ENCODE data around the gene ZNF236.

The ZNF236 gene

GRCh38 chr18:76922107-76922506, 99.8 kb downstream of the ZNF236 start:
- DNase-seq (ENCODE audit: insufficient read length) = peak; percentile 50
- TF ChIP-seq POLR2AphosphoS5 (IDR thresholded peaks at IDR 0.05; ENCODE audit: low read depth, low read length) (no peak), TAF1 (IDR thresholded peaks at IDR 0.05; ENCODE audit: borderline replicate concordance, low read depth, low read length) (no peak), POLR2A (IDR thresholded peaks at IDR 0.05; ENCODE audit: low read depth, low read length) (no peak)
- peak; percentile 94 for FAIRE-seq

GRCh38 chr18:76923485-76924085, 101.2 kb downstream of the ZNF236 start:
- FAIRE-seq (no peak), DNase-seq (ENCODE audit: insufficient read length) (no peak)
- no peak for TF ChIP-seq POLR2AphosphoS5 (IDR thresholded peaks at IDR 0.05; ENCODE audit: low read depth, low read length)
- TF ChIP-seq POLR2A (IDR thresholded peaks at IDR 0.05; ENCODE audit: low read depth, low read length) = no peak
- no peak for TF ChIP-seq TAF1 (IDR thresholded peaks at IDR 0.05; ENCODE audit: borderline replicate concordance, low read depth, low read length)

GRCh38 chr18:76925501-76925900, 103.1 kb downstream of the ZNF236 start:
- TF ChIP-seq POLR2A (IDR thresholded peaks at IDR 0.05; ENCODE audit: low read depth, low read length) (no peak), TAF1 (IDR thresholded peaks at IDR 0.05; ENCODE audit: borderline replicate concordance, low read depth, low read length) (no peak), POLR2AphosphoS5 (IDR thresholded peaks at IDR 0.05; ENCODE audit: low read depth, low read length) (no peak)
- FAIRE-seq = no peak
- DNase-seq (ENCODE audit: insufficient read length) = no peak

DNA sequence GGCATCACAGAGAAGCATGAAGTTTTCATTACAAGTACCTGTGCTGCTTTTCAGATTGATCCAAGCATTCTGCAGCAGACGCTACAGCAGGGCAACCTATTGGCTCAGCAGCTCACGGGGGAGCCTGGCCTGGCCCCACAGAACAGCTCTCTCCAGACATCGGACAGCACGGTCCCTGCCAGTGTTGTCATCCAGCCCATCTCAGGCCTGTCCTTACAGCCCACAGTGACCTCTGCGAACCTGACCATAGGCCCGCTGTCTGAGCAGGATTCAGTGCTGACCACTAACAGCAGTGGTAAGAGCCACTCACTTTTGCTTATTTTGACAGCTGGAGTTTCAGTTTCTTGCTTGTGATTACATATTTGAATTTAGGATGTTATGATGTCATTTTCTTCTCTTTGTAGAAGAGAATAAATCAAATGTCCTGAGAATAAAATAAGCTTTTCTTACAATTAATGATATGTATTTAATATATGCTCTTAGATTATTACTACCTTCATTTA, 104.9 kb downstream of the ZNF236 start:
- FAIRE-seq = no peak
- DNase-seq (ENCODE audit: insufficient read length) = no peak
- no peak for TF ChIP-seq POLR2A (IDR thresholded peaks at IDR 0.05; ENCODE audit: low read depth, low read length)
- no peak for TF ChIP-seq TAF1 (IDR thresholded peaks at IDR 0.05; ENCODE audit: borderline replicate concordance, low read depth, low read length)
- TF ChIP-seq POLR2AphosphoS5 (IDR thresholded peaks at IDR 0.05; ENCODE audit: low read depth, low read length) = no peak

- DNase-seq (ENCODE audit: insufficient read length) (no peak), FAIRE-seq (no peak)
- TF ChIP-seq POLR2A (IDR thresholded peaks at IDR 0.05; ENCODE audit: low read depth, low read length) (no peak), TAF1 (IDR thresholded peaks at IDR 0.05; ENCODE audit: borderline replicate concordance, low read depth, low read length) (no peak), POLR2AphosphoS5 (IDR thresholded peaks at IDR 0.05; ENCODE audit: low read depth, low read length) (no peak)
These were observed 106.0 kb downstream of the ZNF236 start for GRCh38 chr18:76928179-76928868.

DNA sequence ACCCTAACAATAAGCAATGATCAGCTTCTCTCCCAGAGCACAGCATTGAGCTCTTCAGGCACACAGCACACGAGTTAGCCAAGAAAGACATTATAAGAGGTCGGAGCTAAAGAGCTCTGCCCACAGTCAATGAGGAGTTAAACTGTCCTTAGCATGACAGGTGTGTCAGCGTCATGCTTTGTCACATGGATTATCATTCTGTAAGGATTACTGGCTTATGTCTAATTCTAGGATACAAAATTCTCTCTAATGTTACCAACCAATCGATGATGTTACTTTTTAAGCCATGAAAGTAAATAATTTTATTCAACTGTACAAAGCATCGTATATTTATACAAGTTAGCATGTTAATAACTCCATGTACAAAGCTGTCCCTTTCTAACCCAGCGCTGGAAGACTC, 108.8 kb downstream of the ZNF236 start:
- TF ChIP-seq TAF1 (IDR thresholded peaks at IDR 0.05; ENCODE audit: borderline replicate concordance, low read depth, low read length) (no peak), POLR2A (IDR thresholded peaks at IDR 0.05; ENCODE audit: low read depth, low read length) (no peak), POLR2AphosphoS5 (IDR thresholded peaks at IDR 0.05; ENCODE audit: low read depth, low read length) (no peak)
- DNase-seq (ENCODE audit: insufficient read length) (no peak), FAIRE-seq (no peak)

DNA sequence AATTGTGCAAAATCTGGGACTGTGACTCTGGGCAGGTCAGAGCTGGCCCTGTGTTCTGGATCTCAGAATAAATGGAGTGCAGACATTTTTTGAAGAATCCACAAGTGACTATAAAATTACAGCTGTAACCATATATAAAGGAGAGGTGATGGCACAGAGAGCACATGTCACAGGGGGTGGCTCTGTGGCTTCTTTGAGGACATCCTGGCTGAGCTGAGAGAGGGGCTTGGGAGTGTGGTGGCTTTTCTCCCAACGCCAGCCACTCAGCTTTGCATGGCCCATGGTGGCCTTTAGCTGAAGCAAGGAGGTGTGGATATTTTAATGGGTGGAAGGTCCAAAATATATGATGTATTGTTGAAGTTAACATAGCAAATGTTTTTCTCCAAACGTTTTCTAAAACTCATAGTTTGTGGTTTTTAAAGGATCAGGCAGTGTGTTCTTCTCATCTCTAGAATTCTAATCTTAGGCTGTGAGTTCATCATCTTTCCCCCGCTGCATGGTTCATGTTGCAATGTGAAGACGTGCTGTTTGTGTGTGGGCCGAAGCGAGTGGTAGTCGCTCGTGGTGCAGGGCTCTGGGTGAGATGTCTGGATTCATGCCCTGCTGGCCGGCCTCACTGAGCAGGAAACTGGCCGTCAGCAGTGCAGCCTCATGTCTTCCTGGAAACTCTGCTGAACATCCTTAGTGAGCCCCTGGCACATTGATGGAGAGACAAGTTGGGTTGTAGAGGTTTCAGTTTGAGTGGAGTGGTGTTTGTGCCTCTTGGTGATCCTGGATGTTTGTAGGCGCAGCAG, 109.9 kb downstream of the ZNF236 start:
- DNase-seq (ENCODE audit: insufficient read length) = no peak
- no peak for FAIRE-seq
- TF ChIP-seq POLR2AphosphoS5 (IDR thresholded peaks at IDR 0.05; ENCODE audit: low read depth, low read length) (no peak), POLR2A (IDR thresholded peaks at IDR 0.05; ENCODE audit: low read depth, low read length) (no peak), TAF1 (IDR thresholded peaks at IDR 0.05; ENCODE audit: borderline replicate concordance, low read depth, low read length) (no peak)

GRCh38 chr18:76935722-76936337, 113.5 kb downstream of the ZNF236 start:
- DNase-seq (ENCODE audit: insufficient read length) (no peak), FAIRE-seq (no peak)
- TF ChIP-seq POLR2A (IDR thresholded peaks at IDR 0.05; ENCODE audit: low read depth, low read length) (no peak), POLR2AphosphoS5 (IDR thresholded peaks at IDR 0.05; ENCODE audit: low read depth, low read length) (no peak), TAF1 (IDR thresholded peaks at IDR 0.05; ENCODE audit: borderline replicate concordance, low read depth, low read length) (no peak)

DNA sequence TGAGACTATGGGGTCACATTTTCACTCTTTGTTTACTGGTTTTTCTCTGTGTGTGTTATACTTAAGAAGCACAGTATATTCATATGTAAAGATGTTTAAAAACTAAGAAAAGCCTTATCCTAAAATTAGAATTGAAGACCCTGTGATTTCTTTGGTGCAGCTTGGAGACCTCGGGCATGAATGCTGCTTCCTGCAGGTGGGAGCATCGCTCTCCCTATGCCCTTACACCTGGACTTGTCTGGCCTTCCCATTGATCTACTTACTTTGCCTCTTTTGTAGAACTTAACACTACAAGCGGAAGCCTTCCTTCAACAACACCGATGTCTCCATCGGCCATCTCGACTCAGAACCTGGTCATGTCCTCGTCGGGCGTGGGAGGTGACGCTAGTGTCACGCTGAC, 114.5 kb downstream of the ZNF236 start:
- FAIRE-seq = no peak
- TF ChIP-seq POLR2A (IDR thresholded peaks at IDR 0.05; ENCODE audit: low read depth, low read length) (no peak), POLR2AphosphoS5 (IDR thresholded peaks at IDR 0.05; ENCODE audit: low read depth, low read length) (no peak), TAF1 (IDR thresholded peaks at IDR 0.05; ENCODE audit: borderline replicate concordance, low read depth, low read length) (no peak)
- no peak for DNase-seq (ENCODE audit: insufficient read length)

GRCh38 chr18:76937597-76937996, 115.2 kb downstream of the ZNF236 start:
- TF ChIP-seq TAF1 (IDR thresholded peaks at IDR 0.05; ENCODE audit: borderline replicate concordance, low read depth, low read length) (no peak), POLR2AphosphoS5 (IDR thresholded peaks at IDR 0.05; ENCODE audit: low read depth, low read length) (no peak), POLR2A (IDR thresholded peaks at IDR 0.05; ENCODE audit: low read depth, low read length) (no peak)
- DNase-seq (ENCODE audit: insufficient read length) (no peak), FAIRE-seq (no peak)

DNA sequence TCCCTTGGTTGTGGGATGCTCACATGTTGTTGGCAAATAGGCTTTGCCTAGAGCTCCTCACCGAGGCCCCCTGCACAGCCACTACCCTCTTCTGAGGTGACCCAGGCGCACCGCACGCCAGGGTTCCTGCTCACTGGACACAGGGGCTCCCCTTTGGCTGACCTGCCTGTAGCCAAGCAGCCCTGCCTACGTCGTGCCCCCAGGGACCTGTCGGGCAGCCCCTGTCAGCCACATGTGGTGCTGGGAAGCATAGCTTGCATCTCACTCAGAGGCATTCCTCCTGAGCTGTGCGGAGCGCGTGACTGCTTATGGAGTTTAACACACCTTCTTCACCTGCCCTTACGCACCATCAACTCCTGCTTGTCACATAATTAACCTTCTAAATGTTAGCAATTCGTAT, 116.3 kb downstream of the ZNF236 start:
- FAIRE-seq = no peak
- DNase-seq (ENCODE audit: insufficient read length) = no peak
- TF ChIP-seq POLR2AphosphoS5 (IDR thresholded peaks at IDR 0.05; ENCODE audit: low read depth, low read length) (no peak), POLR2A (IDR thresholded peaks at IDR 0.05; ENCODE audit: low read depth, low read length) (no peak), TAF1 (IDR thresholded peaks at IDR 0.05; ENCODE audit: borderline replicate concordance, low read depth, low read length) (no peak)
